SKM-1 (cell line): ENCODE measurements around the gene ADM5.

Experiments
- DNase-seq: peaks from one replicate; lab custom pipeline; 2025; ENCODE audit not compliant: unreplicated experiment; lab: John Stamatoyannopoulos, UW

Gene ADM5

GRCh38 chr19:49658139-49658517, 31.3 kb upstream of the ADM5 start:
- DNase-seq, result no peak

- DNase-seq, result no peak
These were observed 30.6 kb upstream of the ADM5 start for GRCh38 chr19:49658566-49659442.

- no peak for DNase-seq
These were observed 28.9 kb upstream of the ADM5 start for GRCh38 chr19:49660338-49660961.

- DNase-seq, result no peak
These were observed 27.4 kb upstream of the ADM5 start for GRCh38 chr19:49662011-49662410.

- DNase-seq, result no peak
These were observed 26.2 kb upstream of the ADM5 start for GRCh38 chr19:49663224-49663623.

GRCh38 chr19:49664171-49665035, 25.0 kb upstream of the ADM5 start:
- DNase-seq, result no peak

- DNase-seq, result no peak
These were observed 24.4 kb upstream of the ADM5 start for GRCh38 chr19:49665036-49665350.

GRCh38 chr19:49665351-49666119, 23.9 kb upstream of the ADM5 start, which contains the start of the genes BCL2L12 and IRF3:
Gene BCL2L12 (plus strand): TSS chr19:49665933. CDS start chr19:49666693, 760 bp downstream.
Gene IRF3 (minus strand): TSS chr19:49665857. CDS start chr19:49664838, 1,019 bp downstream.
- peak; percentile 41 for DNase-seq

- no peak for DNase-seq
These were observed 23.3 kb upstream of the ADM5 start for GRCh38 chr19:49666120-49666444.

GRCh38 chr19:49667473-49667872, 21.9 kb upstream of the ADM5 start:
- no peak for DNase-seq

- no peak for DNase-seq
These were observed 19.9 kb upstream of the ADM5 start for GRCh38 chr19:49669516-49669915.

GRCh38 chr19:49672131-49672919, 17.1 kb upstream of the ADM5 start:
- DNase-seq, result peak; percentile 15

- DNase-seq, result no peak
These were observed 13.1 kb upstream of the ADM5 start for GRCh38 chr19:49676136-49676783.

- peak; percentile 87 for DNase-seq
These were observed 12.6 kb upstream of the ADM5 start for GRCh38 chr19:49676784-49677230.

- no peak for DNase-seq
These were observed 12.0 kb upstream of the ADM5 start, which contains the start of gene PRMT1 for GRCh38 chr19:49677231-49677900. Gene PRMT1 (plus strand): TSS chr19:49677271. CDS start chr19:49677281, 10 bp downstream.

GRCh38 chr19:49677901-49678674, 11.3 kb upstream of the ADM5 start:
- DNase-seq, result no peak

- DNase-seq, result no peak
These were observed 10.2 kb upstream of the ADM5 start for GRCh38 chr19:49678985-49679770.
